Effector CD4-positive, alpha-beta T cell (primary cell): ENCODE measurements around the gene CD300LB.
"Not testable (repeated sequence)": the region's sequence is repeated elsewhere in the genome, so short reads cannot be mapped to it uniquely, and the experiment has no call there.

Source experiments
- DNase-seq: peaks from one replicate; pipeline ENCODE4 v3.0.0-alpha.2; 2020

Gene CD300LB

GRCh38 chr17:74524653-74525464, 6.4 kb downstream of the CD300LB start:
- DNase-seq: no peak

GRCh38 chr17:74523308-74523707, 8.0 kb downstream of the CD300LB start:
- DNase-seq: no peak

- no peak for DNase-seq
Measured at GRCh38 chr17:74522381-74523105, 8.7 kb downstream of the CD300LB start.

- DNase-seq: no peak
Measured at GRCh38 chr17:74521701-74522201, 9.5 kb downstream of the CD300LB start.

GRCh38 chr17:74520790-74521480, 10.3 kb downstream of the CD300LB start:
- DNase-seq: no peak

GRCh38 chr17:74520016-74520434, 11.2 kb downstream of the CD300LB start:
- no peak for DNase-seq

GRCh38 chr17:74518413-74518981, 12.8 kb downstream of the CD300LB start:
- not testable (repeated sequence) for DNase-seq

- DNase-seq: no peak
Measured at GRCh38 chr17:74516561-74517328, 14.5 kb downstream of the CD300LB start.

- no peak for DNase-seq
Measured at GRCh38 chr17:74515941-74516340, 15.3 kb downstream of the CD300LB start.

- no peak for DNase-seq
Measured at GRCh38 chr17:74514632-74515334, 16.5 kb downstream of the CD300LB start.

GRCh38 chr17:74513987-74514631, 17.2 kb downstream of the CD300LB start:
- peak; percentile 37 for DNase-seq

- DNase-seq: no peak
Measured at GRCh38 chr17:74512624-74513091, 18.6 kb downstream of the CD300LB start.

GRCh38 chr17:74512036-74512435, 19.2 kb downstream of the CD300LB start:
- DNase-seq: no peak

- DNase-seq: no peak
Measured at GRCh38 chr17:74508156-74508555, 23.1 kb downstream of the CD300LB start.

- DNase-seq: not testable (repeated sequence)
Measured at GRCh38 chr17:74503949-74504348, 27.3 kb downstream of the CD300LB start.

GRCh38 chr17:74502861-74503260, 28.4 kb downstream of the CD300LB start:
- DNase-seq: no peak

- no peak for DNase-seq
Measured at GRCh38 chr17:74499992-74500391, 31.3 kb downstream of the CD300LB start.

- DNase-seq: no peak
Measured at GRCh38 chr17:74497471-74497870, 33.8 kb downstream of the CD300LB start.

GRCh38 chr17:74493331-74493833, 37.9 kb downstream of the CD300LB start:
- DNase-seq: peak; percentile 52

GRCh38 chr17:74491626-74492025, 39.6 kb downstream of the CD300LB start:
- DNase-seq: no peak

- no peak for DNase-seq
Measured at GRCh38 chr17:74490716-74491115, 40.6 kb downstream of the CD300LB start.
